HG02610 (cell line): ENCODE measurements around the gene AATK.
"Not testable (repeated sequence)": the region's sequence is repeated elsewhere in the genome, so short reads cannot be mapped to it uniquely, and the experiment has no call there.

ENCODE experiments used
- ATAC-seq: cut with Tn5 transposase; IDR thresholded peaks from one replicate; pipeline ENCODE4 v1.9.1; 2021; ENCODE audit warnings: mild to moderate bottlenecking, moderate library complexity; ENCODE audit not compliant: unreplicated experiment

Gene AATK

GRCh38 chr17:81080019-81080418 is 86.0 kb downstream of the AATK start:
- no peak for ATAC-seq

- not testable (repeated sequence) for ATAC-seq
Observed at GRCh38 chr17:81078026-81078913, 87.8 kb downstream of the AATK start.

GRCh38 chr17:81076141-81076679 is 89.8 kb downstream of the AATK start:
- no peak for ATAC-seq

- ATAC-seq, result no peak
Observed at GRCh38 chr17:81075307-81075706, 90.7 kb downstream of the AATK start.

GRCh38 chr17:81074875-81075274 is 91.1 kb downstream of the AATK start:
- ATAC-seq, result no peak

- no peak for ATAC-seq
Observed at GRCh38 chr17:81073967-81074839, 91.8 kb downstream of the AATK start.

GRCh38 chr17:81071761-81072741 is 94.0 kb downstream of the AATK start:
- ATAC-seq, result no peak

GRCh38 chr17:81070541-81071246 is 95.3 kb downstream of the AATK start:
- ATAC-seq, result no peak

GRCh38 chr17:81069135-81069645 is 96.8 kb downstream of the AATK start:
- ATAC-seq, result no peak

- ATAC-seq, result no peak
Observed at GRCh38 chr17:81068411-81069134, 97.4 kb downstream of the AATK start.

- no peak for ATAC-seq
Observed at GRCh38 chr17:81067391-81067811, 98.6 kb downstream of the AATK start.
